OCI-LY3 (cell line): ENCODE results near the gene FAM13C.
"Not testable (repeated sequence)": the region's sequence is repeated elsewhere in the genome, so short reads cannot be mapped to it uniquely, and the experiment has no call there.

ENCODE experiments used
- CTCF ChIP-seq: fragments of 200-600, 300-600 bp; sonication (generic); IDR thresholded peaks from 2 replicates; pipeline ENCODE4 v1.5.1; 2014; ENCODE audit warnings: antibody characterized with exemption, low read length, low read depth
- EZH2phosphoT487 ChIP-seq: fragments of 200-600 bp; shearing (Covaris generic); IDR thresholded peaks from 2 replicates; pipeline ENCODE4 v1.6.1; 2018; ENCODE audit warnings: antibody characterized with exemption, mixed run types, low read depth

- TF ChIP-seq CTCF, EZH2phosphoT487: not testable (repeated sequence)
Measured at GRCh38 chr10:59399329-59399728, 37.0 kb upstream of the FAM13C start.
